ENCODE measurements around the gene RASA4B.
"Not testable (repeated sequence)": the region's sequence is repeated elsewhere in the genome, so short reads cannot be mapped to it uniquely, and the experiment has no call there.

DNA sequence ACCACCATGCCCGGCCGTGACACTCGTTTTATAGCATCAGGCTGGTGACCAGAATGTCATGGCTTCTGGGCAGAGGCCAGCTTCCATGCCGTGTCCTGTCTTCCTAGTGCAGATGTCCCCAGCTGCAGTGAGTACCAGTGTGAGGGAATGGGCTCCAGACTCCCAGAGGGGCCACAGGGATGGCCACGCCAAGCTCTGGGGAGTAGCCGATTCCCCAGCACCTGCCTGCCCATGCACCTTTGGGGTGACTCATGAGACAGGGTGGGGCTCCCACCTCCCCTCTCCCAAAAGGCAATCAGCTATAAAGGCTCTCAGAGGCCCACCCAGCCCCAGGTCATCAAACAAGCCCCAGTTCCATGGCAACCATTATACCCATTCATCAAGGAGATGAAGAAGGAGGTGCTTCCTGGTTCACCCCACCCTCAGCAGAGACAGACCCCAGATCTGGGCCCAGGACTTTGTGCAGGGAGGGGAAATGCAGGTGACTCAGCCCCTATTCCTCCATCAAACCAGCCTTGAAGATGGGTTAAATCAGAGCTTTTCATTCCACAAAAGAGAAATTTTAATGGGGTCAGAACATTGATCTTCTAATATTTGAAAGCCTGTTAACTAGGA, 33.3 kb upstream of the RASA4B start, which contains the start of gene SPDYE2:
- TF ChIP-seq POLR2A (IDR thresholded peaks at IDR 0.05), result not testable (repeated sequence)
- TF ChIP-seq, protein P1, sequence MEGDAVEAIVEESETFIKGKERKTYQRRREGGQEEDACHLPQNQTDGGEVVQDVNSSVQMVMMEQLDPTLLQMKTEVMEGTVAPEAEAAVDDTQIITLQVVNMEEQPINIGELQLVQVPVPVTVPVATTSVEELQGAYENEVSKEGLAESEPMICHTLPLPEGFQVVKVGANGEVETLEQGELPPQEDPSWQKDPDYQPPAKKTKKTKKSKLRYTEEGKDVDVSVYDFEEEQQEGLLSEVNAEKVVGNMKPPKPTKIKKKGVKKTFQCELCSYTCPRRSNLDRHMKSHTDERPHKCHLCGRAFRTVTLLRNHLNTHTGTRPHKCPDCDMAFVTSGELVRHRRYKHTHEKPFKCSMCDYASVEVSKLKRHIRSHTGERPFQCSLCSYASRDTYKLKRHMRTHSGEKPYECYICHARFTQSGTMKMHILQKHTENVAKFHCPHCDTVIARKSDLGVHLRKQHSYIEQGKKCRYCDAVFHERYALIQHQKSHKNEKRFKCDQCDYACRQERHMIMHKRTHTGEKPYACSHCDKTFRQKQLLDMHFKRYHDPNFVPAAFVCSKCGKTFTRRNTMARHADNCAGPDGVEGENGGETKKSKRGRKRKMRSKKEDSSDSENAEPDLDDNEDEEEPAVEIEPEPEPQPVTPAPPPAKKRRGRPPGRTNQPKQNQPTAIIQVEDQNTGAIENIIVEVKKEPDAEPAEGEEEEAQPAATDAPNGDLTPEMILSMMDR (IDR thresholded peaks at IDR 0.05), result not testable (repeated sequence)

Data from tibial nerve (tissue), 3 donors.